ENCODE results near the gene PRKG1.
"Not testable (repeated sequence)": the region's sequence is repeated elsewhere in the genome, so short reads cannot be mapped to it uniquely, and the experiment has no call there.

Gene PRKG1

DNA sequence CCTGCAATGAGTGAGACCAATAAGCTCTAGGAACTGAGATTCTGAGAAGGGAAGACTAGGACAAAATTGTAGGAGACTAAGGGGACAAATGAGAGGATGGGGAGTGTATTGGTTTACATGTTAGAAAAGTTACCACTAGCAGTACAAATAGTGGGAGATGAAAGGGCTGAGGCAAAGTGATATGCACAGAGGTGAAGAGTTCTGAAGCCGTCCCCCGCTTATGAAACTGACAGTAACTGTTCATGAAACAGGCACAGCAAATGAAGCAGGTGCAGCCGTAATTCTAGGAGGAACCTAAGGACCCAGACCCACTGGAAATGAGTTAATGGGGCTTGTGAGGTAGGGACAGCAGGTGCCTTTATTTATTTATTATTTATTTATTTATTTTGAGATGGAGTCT is 211.3 kb downstream of the PRKG1 start:
- DNase-seq = no peak

DNA sequence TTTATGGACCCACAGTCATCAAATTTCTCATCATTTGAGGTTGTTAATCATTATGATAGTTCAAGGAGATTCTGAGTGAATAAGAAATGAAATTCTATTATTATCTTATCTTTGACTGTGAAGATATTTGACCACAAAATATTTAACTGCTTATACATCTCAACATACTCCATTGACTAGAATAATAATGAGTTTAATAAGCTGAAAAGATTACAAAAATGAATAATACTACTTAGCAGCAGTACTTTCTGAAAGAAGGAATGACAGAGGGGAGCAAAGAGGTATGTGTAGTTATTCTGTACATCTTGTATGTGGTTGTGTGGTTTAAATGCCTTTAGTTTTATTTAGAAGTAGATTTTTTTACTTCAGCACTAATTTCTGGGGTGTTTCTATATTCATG is 214.2 kb downstream of the PRKG1 start:
- no peak for DNase-seq

DNA sequence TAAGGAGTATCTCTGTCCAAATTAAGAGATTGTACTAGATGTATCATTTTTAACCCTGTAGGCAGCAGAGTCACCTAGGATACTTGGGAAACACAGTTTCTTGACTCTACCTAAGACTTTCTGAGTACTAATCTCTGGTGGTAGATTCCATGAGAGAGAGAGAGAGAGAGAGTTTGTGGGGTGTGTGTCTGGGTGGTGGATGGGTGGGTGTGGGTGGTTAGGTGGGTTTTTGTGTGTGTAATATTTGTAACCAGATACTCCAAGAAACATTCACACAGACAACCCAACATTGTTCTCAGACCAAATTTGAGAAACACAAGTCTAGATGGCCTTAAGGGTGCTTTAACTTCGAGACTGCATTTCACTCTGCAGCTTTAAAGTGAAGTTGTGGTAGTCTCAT is 215.2 kb downstream of the PRKG1 start:
- no peak for DNase-seq

DNA sequence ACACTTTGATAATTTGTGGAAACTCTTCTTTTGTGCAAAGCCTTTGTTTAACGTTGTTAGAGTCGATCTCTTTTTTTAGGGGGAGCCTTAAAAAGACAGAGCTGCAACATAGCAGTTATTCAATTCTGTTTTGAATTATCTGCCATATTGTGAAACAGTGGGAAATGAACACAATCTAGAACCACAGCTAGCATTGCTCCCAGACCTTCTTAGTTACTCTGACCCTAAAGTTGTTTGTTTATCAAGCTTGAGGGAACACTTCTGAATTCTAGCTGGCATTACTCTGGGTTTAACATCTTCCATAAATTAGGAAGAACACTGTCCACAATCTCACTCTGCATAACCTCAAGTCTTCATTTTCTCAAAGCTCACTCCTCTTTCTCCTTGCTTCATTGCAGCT is 217.7 kb downstream of the PRKG1 start:
- DNase-seq = no peak

DNA sequence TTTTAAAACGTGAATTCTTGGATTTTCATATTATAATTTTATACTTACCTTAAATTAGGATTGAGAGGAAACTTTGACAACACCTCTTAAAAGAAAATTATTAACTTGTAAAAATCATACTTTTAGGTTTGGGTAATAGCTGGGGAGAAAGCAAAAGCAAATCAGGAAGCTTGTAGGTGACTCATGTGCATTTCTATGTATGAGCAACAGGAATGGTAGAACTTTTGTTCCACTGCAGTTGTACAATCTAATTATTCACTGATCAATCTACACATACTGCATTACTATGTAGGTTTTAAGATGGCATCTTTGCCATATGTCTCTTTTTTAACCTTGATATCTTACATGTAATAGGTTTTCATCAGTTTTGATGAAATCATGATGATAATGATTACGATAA is 223.2 kb downstream of the PRKG1 start:
- no peak for DNase-seq

DNA sequence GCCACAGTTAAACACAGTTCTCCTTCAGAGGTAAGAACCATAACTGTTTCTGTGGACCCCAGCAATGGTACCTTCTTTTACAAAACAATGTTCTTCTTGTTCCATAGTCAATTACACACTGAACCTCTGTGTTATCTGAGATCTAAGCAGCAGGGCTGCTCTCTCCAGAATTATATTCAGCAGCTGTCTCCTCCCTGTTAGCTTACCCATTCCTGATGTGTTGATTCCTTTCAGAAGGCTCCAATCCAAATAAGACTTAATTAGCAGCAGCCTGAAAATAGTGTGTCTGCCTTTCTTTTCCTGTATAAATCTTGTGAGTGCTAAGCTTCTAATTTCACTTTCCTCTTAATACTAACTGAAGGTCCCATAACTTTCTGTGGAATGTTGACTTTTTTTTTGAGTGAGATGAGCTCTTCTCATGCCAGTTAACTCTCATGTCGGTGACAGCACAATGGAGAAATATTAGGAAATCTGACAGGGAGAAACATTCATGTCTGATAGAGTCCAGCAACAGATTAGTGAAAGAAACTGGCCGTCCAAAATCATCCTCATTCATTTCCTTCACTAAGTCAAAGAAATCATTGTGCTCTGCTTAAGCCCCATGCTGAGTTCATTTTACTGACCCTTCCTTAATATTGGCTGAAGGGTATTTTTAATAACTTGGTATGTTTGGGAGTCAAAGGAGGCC is 226.5 kb downstream of the PRKG1 start:
- DNase-seq = no peak

DNA sequence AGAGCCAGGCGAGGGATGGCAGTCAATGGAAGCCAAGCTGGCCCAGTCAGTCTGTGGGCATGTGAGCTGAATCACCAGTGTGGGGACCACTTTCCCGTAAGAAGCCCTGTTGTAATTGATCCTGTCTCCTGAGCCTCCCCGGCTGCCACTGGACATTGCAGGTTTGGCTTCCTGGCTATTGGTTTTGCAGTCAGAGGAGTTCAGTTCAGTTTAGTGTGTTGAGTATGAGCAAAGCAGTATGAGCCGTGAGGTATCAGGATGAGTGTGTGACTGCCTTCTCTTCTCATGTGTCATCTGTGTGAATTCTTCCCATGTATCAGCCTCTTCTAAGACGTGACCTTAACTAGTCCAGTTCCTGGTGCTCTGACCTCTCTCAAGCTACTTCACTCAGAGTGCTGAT is 227.4 kb downstream of the PRKG1 start:
- DNase-seq = no peak

DNA sequence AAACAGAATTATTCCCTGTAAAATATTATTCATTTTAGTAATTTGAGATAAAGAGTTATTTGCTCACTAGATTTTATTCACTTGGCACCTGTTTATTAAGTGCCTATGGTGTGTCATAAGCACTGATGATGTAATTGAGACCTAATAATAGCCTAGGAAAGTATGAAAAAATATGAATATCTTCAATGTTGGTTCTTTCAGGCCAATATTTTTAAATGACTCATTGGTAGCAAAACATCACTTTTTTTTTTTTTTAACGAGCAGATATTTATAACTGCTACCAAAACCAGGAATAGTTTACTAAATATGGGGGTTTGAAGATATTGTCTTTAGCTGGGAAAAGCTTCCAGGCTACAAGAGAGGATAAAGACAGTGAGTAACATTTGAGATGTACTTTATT is 228.0 kb downstream of the PRKG1 start:
- DNase-seq = no peak

DNA sequence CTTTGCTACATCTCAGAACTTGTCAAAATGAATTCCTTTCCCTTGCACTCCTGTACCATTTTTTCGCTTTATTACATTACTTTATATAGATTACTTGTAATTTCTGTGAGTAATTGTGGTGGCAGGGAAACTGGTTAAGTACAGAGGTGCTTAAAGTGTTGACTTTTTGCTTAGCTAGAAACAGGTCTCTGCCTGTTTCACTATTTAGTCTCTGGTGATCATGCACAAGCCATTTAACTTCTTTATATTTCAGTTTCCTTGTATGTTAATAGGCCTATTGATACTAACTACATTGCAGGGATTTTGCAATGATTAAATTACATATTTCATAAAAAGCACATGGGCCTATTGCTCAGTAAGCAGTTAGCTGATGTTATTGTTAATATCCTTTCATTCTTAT is 233.8 kb downstream of the PRKG1 start:
- DNase-seq = no peak

DNA sequence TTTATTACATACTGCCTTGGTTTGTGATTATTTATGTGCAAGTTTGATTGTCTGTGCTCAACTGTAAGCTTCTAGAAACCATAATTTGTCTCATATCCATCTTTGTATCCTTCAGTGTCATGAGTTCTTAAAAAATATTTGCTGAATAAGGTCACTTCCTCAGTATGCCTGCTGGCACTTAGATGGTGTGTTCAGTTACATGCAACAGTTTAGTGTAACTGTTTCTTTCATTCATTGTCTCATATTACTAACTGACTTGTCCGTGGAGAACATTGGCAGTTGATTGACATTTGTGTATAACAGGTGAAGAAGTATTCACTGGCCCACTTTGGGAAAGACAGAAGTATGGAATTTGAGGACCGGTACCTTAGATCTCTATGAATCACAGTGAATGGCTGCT is 236.9 kb downstream of the PRKG1 start:
- DNase-seq = no peak

DNA sequence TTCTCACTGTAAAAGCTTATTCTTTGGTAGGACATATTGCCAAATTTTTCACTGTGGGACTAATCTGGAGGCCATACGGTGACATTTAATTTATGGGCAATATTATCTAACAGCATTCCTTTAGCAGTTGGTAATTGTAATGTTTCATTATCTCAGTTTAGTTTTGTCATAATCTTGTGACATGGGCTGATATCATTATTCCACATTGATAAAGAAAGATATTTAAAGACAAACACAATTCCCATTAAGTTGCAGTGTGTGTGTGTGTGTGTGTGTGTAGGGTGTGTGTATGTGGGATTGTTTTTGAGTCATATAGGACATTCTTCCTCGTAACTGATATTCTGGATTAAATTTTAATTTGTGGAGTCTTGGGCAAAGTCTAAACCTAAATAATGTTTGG is 238.5 kb downstream of the PRKG1 start:
- no peak for DNase-seq

DNA sequence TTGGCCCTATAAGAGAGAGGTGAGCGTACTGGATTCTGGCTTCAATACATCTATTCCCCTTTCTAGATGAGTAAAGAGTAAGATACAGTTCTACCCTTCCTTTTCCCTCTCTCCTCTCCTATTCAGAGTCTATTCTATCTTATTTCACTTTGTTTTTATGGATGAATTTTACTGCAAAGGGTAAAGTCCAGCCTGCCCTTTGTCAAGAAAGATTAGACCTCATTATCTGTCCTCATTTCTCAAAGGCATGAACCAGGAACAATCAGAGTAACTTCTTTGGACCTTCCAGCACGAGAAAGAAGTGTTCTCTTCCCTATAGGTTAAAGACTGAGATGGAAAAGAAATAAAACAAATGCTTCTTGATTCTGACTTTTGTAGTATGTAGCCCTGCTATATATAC is 239.0 kb downstream of the PRKG1 start:
- no peak for DNase-seq

DNA sequence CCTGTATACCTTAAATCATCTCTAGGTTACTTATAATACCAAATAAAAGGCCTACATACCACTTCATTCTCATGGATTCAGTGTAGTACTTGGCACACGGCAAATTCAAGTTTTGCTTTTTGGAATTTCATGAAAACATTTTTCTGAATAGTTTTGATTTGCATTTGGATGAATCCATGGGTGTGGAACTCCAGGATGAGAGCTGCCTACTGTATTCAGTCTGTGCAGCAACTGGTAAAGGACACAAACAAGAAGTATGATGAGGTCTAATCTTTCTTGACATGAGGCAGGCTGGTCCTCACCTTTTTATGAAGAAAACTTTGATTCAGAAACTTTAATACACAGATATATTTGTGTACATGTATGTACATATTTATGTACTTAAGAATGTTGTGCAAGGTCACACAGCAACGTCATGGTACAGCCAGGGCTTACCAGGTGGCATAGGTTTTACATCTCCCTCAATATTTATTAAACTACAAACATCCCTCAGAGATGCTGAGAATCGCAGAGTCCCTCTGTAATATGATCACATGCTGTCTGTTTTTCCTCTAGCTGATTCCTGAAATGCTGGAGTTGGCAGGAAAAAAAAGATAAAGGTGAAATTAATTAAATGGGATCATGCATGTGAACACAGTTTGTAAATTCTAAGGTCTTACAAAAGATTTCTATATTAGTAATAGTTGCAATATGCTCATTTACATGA is 239.6 kb downstream of the PRKG1 start:
- DNase-seq = no peak

DNA sequence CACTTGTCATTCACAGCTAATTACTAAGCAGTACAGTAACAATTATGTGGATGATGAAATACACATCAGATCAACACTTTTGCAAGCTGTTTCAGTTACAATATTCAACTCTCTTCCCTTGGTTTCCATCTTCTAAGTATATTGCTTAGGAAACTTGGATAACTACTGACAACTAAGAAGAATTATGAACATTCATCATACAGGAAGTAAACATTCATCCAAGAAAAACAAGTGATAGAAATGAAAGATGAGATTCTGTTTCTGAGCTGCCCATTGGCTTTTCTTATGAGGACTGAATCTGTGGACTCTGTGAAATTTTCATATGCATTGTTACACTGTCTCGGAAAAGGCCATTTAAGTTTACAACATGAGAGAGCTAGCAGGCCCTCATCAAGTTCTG is 240.2 kb downstream of the PRKG1 start:
- no peak for DNase-seq

DNA sequence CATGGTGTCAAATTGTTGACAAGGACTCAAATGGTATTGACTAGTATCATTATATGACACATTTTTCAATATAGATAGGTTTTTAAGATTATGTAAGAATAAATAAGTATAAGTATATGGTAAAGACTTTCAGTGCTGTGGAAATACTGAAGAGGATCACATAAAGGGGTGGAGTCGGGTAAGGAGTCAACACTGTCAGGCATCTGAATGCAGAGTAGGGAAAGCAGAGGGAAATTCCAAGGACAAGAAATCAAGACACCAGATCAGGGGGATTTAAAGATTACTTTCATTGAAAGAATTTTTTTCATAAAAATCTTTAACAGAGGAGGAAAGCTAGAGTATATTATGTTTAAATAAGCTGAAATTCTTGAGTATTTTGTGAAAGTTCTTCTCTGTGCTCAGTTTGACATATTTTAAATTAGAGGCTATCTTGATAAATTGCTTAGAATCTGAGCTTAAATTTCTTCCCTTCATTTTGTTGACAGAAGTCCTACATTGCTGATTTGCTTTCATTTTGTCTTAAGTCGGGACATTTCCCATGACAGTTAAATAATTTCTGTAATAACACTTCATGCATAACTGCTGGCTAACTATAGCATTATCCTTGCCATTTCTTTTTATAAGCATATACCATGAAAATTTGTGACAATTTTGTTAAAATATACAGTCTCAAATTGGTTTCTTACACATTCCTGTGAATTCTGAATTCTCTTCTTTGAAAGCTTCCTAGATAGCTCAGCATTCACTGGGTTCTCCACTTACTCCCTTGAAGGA is 244.3 kb downstream of the PRKG1 start:
- DNase-seq = no peak

DNA sequence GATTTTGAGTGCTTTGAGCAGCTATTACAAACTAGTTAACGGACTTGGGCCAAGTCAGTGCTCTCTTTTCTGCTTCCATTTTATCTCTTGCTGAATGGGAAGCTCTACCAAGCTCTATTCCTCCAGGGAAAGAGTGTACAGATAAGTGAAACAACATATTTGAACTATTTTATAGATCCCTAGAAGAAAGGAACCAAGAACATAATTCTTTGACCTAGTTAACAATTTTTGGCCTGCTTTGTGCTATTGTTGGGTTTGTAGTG is 244.8 kb downstream of the PRKG1 start:
- no peak for DNase-seq

DNA sequence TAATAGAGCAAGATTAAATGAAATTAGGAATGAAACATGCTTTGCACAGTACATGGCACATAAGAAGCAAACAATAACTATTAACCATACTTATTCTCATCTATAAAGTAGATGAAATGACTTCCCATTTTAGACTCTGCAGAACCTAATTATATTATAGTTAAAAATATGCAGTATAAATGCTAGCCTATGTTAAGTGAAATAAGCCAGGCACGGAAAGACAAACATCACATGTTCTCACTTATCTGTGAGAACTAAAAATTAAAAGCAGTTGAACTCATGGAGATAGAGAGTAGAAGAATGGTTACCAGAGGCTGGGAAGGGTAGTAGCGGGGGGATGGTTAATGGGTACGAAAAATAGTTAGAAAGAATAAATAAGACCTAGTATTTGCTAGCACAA is 247.0 kb downstream of the PRKG1 start:
- DNase-seq = no peak

DNA sequence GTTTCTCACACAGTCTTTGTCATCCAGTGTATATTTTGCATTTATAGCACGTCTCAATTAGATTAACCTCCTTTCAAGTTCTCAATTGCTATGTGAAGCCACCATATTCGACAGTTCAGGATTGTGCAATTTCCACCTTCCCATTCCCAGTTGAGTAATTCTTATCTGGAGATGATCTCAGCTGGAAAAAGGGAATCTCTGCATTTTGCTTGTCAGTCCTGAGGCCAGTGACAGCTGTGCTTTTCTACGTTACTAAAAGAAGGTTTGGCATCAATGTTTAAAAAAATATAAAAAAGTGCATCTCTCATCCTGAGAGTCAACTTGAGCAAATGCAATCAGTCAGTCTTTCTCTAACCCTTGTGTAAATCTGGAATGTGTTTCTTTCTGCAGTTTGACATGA is 247.7 kb downstream of the PRKG1 start:
- no peak for DNase-seq

DNA sequence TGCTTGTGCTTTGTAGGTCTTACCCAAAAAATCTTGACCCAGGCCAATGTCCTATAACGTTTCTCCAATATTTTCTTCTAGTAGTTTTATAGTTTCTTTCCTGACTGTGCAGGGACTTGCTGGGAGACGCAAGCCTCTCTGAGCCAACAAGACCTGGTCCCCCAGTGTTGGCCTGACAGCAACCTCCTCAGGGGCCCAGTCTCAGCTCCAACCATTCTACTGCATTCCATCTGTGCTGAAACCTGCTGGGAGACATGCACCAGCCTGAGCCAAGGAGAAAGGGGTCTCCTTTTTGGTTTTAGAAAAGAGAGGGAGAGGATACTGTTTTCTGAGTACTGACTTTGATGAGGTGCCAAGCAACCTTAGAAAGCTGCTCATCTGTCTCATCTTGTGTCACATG is 251.4 kb downstream of the PRKG1 start:
- no peak for DNase-seq

DNA sequence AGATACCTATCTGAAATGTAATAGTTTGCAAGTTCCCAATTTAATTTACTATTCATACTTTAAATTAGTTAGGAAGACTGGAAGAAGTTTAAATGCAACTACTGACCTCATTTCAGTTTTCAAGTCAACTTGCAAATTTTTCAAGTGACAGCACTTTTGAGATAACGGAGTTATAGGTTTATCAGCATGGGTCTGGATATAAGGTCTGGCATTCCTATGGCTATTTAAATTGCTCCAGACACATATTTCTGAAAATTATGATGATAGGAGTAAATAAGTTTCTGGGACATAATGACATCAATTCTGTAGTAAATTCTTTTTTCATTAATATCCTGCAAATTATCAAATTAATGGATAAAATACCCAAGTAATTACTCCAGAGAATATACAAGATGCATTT is 251.9 kb downstream of the PRKG1 start:
- no peak for DNase-seq

DNA sequence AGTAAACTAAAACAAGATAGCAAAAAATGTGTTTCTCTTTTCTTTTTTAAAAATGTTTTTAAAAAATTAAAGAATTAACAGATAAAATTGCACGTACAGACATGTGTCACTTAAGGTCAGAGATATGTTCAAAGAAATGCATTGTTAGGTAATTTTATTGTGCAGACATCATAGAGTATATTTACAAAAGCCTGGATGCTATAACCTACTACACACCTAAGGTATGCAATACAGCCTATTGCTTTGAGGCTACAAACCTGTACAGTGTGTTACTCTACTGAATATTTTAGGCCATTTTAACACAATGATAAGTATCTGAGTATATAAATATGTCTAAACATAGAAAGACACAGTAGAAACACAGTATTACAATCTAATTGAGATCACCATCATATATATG is 253.1 kb downstream of the PRKG1 start:
- DNase-seq = no peak

DNA sequence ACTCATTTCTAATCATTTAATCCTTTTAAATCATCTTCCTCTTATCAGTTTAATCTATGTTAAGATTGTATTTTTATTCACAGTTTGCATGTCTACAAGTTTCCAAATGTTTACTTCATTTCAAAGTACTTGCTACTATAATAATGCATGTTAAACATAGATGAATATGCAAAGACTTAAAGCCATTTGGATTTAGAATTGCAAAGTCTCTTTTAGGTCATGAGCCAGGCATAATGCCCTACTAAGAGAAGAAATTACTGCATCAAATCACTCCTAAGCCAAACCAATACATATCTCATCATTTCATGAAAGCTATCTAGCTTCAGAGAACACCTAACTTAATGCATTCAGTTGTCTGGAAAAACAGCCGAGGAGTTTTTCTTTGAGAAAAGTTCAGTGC is 266.1 kb downstream of the PRKG1 start:
- DNase-seq = no peak

DNA sequence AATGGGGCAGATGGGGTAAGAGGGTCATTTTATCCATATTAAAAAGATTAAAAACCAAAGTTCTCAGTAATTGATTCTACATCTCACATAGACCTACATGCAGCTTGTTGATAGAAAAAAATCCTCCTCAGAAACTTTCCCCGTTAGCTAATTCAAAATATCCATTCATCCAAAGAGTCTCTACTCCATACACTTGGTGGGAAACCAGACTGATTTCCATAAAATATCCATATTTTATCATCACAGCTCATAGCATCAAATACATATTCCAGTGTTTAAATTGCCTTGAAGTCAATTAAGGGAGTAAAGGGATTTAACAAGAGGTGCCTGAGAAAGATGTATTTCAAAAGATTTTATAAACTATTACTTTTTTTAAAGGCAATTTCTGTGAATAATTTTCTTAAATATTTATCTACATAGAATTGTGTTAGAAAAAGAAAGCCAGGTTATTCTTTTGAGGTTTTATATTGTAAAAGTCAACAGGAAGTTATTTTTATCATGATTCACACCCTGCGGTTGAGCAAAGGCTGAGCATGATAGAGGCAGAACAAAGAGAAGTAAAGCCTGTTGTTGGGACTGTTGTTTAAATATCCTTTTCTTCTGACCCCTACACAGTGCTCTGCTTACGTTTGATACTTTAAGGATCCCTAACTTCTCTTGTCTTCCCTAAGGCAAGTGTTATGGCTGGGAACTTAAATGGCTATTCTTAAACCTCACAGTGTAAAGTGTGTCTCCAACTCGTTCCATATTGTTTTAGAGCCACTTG is 266.7 kb downstream of the PRKG1 start:
- no peak for DNase-seq

DNA sequence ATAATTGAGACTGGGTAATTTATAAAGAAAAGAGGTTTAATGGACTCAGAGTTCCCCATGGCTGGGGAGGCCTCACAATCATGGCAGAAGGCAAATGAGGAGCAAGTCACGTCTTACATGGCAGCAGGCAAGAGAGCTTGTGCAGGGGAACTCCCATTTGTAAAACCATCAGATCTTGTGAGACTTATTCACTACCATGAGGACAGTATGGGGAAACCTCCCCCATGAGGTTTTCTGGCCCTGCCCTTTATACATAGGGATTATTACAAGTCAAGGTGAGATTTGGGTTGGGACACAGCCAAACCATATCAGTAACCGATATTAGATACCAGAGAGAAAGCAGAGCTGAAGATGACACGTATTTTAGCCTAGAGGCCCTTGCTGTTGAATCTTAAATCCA is 267.5 kb downstream of the PRKG1 start:
- DNase-seq = not testable (repeated sequence)
